Measurements from ENCODE around the gene PDZD2.
A peak's percentile ranks its signal among the peaks of the same experiment; 100 is the strongest.
"Not testable (repeated sequence)": the region's sequence is repeated elsewhere in the genome, so short reads cannot be mapped to it uniquely, and the experiment has no call there.

PDZD2 gene

DNA sequence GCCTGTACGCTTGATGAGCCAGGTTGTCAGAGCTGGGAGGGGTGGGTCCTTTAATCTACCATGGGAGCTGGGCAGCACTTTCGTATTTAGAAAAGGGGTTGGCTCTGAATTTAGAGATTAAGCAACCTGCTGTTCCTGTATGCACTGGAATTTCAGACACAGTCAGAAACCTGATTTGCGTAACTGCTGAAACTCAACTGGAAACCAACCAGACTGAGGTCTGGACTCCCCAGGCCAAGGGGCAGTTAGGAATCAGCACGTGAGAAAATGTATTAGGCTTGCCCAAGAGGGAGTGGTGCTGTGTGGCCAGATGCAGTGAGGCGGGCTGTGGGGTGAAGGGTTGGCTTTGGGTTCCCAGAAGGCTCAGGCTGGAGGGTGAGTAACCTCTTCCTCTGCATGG lies 300.2 kb downstream of the PDZD2 start:
- no peak for DNase-seq

DNA sequence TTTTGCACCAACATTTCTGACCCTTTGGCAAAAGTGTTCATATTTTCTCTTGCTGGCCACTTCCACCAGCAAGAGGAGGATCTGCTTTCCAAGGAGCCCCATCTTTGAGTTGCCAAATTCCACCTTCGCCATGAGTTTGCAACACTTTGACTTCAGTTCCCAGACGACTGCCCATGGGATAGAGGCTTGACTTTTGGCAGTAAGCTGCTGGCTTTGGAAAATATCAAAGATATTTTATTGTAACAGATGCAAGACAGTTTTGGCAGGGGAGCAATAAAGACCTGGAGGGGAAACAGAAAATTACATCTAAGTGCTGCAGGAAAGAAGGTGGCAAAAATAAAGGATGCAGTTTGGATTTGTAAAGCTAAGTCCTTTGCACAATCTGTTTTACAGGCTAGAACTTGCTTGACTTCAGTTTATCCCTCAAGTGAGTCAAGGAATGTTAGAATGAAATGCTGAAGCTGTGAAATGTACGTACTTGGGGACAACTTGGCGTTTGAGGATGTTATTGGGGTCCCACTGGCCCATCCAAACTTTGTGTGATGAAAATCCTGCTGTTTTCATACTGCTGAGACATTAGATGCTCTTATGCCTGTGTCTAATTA lies 302.3 kb downstream of the PDZD2 start:
- no peak for DNase-seq

DNA sequence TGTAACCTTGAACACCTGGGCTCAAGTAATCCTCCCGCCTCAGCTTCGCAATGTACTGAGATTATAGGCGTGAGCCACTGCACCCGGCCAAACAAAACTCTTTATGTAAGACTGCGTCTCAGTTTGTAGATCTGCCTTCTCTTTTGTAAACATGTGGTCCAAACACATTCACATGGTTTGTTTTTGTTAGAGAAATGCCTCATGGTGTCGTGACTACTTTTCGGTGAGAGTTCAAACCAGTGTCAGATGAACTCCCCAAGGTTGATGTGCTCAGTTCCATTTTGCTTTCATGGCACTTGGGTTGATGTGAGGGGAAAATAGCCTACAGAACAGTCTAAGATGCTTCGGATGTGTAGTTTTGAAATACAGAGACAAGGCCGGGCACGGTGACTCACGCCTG lies 303.6 kb downstream of the PDZD2 start:
- no peak for DNase-seq

DNA sequence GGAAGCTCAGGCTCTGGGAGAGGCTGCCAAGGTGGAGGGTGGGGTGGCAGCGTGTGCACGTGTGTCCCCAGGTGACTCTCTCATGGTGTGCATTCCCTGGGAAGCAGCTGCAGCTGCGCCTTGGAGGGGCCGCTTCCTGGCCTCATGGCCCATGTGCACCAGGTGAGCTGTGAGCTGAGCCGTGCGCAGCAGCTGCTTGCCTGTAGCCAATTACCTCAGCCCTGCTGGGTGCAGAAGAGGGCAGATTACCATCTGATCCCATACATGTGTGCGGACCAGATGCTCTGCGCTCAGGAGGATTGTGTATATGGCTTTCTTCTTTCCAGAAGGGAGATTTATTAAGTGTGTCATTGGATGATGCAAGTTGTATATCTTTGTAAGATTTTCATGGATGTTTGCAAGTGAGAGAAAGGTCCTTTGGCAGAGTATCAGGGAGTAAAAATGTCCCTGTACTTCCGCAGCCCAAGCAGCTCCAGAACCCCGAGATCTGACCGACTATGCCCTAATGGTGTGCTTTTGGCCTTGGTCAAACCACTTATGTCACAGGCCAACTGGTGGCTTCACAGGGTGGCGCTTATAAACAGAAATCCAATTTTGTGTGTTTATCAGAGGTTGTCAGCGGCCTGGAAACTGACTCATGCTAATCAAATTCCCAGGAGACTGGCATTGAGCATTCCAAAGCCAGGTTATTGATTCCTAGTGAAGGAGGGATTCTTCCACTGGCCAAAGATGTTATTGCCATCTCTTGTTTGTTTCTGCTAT lies 305.9 kb downstream of the PDZD2 start:
- peak; percentile 10 for DNase-seq

DNA sequence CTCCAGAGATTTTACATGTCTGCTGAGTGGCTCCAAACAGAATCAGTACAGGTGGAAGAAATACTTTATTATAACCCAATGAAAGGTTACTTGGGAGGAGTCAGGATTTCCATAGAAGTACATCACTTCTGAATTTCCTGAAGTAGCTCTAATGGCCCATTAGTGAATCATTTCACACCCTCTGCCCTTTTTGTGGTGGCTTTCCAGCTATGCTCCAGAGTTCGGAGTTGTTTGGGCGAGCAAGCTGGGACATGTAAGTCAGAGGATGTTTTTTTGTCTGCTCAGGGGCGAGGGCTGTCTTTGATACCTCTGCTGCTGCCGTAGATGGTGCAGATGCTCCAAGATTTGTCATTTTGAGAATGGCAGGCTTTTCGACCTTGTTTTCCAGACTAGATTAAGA lies 309.1 kb downstream of the PDZD2 start:
- no peak for DNase-seq

DNA sequence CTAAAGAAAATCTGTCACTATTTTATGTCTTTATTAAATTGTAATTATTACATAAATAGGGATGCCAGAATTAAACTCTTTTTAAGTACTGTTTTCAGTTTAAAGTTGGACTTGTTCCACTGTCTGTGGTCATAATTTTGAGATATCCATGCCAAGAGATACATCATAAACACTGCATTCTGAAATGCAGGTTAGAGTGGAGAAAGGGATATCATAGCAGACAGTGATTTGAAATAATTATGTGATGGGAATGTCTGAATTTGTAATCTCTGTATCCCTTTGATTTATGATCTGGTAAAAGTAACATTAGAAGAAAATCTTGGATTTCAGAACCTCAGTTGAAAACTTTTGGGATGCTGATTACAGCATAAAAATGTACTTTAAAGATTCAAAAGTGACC lies 313.1 kb downstream of the PDZD2 start:
- peak; percentile 45 for DNase-seq

DNA sequence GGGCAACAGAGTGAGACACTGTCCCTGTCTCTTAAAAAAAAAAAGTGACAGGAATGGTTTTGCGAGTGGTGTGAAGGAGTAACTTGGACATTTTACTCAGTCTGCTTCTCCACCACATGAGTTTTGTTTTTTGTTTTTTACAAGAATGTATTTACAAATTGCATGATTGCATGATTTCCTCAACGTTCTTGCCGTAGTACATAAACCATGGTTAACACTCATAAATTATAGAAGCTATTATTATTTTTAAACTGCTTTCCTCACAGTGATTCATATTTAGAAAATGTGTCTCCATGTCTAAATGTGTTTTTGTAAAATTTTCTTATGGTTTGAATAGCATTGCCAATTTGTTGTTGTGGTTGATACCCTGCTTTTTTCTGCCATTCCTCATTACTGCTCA lies 315.2 kb downstream of the PDZD2 start:
- DNase-seq, result peak; percentile 20

DNA sequence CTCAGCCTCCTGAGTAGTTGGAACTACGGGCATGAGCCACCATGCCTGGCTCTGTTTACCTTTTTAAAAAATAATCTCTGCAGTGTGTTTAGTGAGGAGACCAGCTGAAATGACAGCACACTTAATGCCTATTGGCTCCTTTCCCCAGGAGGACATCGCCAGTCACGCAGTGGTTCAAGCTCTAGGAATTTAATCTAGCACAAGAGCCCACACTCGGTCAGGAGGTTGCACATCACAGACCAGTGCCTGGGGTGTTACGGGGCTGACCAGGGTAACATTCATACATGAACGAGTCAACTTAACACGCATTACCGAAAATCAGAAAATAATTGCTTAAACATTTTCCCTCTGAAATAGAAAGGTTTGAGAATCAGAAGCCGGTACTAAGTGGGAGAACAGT lies 318.2 kb downstream of the PDZD2 start:
- no peak for DNase-seq

DNA sequence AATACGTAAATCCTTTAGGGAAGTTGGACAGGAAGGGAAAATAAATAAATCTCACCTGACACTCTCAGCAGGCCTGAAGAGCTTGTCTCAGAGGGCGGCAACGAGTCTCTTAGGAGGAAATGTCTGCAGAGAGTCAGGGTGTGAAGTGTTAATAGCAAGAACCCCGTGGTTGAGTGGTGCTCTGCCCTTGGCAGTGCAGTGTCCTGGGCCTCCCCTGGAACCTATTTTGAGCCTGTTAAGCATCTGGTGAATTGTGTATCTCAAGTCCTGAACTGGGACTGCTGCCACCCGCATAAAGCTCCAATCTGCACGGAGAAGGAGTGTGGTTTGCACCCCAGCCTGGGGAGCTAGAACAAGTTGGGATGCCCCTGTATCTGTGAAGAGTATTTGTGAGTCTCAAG lies 323.4 kb downstream of the PDZD2 start:
- no peak for DNase-seq

DNA sequence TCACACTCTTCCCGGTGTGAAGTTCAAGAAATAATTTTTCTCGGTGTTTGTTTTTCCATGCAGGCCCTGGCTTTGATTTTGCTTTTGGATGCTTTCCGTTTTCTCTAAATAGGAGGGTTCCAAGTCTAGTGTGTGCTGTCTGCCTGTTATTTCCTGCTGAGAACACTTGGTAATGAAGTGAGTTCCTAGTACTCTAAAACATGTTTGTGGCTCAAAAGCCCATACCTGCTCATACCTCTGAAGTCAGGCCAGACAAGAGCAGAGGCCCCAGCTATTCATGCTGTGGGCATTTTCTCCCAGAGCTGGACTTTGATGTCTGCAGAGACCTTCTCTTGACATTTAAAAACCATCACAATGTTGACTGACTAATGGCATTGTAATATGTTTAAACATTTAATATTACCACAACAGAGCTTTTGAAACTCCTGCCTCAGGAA lies 324.0 kb downstream of the PDZD2 start:
- DNase-seq, result peak; percentile 10

DNA sequence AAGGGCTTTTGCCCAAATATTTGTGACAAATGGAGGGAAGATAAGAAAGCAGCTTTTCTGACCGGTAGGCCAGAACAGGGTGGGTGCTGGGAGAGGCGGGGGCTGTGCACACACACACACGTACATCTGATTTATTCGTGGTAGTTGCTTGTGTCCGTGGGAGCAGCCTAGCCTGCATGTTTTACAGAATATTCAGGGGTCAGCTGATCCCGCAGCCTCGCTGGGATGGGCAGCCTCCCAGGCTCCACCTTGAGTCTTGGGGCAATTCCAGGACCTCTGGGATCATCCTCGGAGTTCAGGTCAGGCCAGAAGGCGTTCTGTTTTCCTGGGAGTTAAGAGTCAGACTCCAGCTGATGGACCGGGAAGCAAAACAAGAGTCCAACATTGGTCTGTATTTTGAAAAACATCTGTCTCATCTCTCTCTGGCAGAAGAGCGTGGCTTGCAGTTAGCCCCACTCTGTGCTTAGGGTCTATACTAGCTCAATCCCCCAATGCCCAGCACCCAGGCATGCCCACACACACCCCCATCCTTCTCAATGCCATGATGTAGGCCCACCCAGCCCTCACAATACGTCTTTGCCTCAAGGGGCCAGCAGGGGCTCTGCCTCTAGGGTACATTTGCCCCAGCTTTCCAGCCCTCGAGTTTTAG lies 324.6 kb downstream of the PDZD2 start:
- no peak for DNase-seq

DNA sequence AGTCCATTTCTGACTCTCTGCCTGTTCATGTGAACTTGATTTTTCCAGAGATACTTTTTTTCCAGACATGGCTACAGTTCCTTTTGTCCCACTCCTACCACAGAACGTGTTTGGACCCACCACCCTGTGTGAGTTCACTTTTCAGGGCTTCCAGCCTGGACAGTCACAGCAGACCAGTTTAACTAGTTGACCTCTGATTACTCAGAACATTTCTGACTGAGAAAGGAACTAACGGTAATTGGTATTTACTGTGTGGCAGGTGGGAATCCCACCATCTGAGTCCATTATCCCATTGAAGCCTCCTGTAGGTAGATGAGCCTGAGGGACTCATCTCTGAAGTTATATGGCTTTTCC lies 325.1 kb downstream of the PDZD2 start:
- no peak for DNase-seq

DNA sequence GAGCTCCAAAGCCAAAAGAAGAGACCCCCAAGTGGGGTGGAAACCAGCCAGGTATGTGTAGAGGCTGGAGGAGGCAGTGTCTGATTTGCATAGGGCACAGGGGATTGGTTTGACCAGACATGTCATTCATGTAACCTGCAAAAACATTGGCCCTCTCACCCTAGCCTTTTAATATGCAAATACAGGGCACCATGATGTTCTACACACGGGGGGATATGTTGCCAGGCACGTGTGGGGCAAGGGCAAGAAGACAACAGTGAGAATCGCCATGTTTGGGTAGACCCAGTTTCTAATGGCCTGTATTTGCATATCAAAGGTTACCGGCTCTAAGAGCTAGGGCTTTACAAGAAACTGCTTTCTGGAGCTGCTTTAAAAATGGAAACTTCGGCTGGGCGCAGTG lies 326.3 kb downstream of the PDZD2 start:
- DNase-seq, result no peak

DNA sequence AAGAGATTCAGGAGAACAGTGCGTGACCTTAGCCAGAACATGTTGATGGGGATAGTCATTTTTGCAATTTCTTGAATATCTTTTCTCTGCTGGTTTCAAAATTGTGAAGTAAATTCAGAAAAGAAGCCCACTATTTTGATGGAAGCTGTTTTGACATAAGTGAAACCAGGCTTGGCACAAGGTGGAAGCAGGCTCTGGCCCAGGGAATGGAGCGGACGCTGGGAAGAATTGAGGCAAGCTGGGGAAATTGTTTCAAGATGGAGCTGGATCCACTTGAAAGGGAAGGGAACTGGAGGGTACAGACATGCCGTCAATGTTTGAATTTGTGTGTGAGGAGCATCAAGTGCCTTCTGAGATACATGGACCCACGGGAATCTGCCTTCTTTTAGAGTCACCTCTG lies 328.0 kb downstream of the PDZD2 start:
- no peak for DNase-seq

DNA sequence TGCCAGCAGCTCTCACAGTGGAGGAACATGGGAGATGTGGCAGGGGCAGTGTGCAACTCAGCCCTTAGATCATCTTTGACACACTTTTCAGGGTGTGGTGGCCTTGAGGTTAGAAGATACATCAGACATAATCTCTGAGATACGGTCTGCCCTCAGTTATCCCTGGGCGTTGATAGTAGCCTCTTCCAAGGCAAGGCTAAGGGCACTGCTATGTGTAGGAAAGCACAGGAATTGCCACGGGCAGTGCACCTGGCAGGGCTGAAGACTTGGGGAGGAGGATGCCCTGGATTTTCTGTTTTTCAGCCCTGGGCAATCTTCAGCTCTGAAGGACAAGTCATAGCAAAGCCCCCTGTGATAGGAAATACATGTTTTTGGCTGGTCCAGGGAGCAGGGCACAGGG lies 328.5 kb downstream of the PDZD2 start:
- DNase-seq, result no peak

DNA sequence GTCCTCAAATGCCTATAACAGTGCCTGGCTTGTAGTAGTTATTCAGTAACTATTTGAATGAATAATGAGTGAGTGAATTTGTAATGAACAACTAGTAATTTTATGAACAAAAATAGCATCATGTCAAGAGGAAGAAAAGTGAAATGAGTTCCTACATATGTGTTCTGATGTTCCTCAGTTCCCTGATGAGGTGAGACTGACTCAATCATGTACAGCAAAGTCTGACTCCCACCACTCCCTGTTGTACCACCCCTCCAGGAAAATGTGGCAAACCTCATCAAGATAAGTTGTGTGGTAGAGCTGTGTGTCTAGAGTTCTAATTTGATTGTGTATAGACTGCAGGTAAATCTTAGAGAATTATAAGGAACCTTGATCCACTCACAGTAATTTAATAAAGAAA lies 333.6 kb downstream of the PDZD2 start:
- no peak for DNase-seq

DNA sequence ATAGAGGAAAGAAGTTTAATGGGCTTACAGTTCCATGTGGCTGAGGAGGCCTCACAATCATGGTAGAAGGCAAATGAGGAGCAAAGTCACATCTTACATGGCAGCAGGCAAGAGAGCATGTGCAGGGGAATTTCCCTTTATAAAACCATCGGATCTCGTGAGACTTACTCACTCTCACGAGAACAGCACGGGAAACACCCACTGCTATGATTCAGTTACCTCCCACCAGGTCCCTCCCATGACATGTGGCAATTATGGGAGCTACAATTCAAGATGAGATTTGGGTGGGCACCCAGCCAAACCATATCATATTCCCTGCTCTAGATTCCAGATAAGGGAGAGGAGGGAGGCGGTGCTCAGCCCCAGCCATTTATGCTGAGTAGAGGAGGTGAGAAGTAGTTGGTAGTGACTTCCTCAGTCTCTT lies 336.3 kb downstream of the PDZD2 start:
- DNase-seq, result not testable (repeated sequence)

DNA sequence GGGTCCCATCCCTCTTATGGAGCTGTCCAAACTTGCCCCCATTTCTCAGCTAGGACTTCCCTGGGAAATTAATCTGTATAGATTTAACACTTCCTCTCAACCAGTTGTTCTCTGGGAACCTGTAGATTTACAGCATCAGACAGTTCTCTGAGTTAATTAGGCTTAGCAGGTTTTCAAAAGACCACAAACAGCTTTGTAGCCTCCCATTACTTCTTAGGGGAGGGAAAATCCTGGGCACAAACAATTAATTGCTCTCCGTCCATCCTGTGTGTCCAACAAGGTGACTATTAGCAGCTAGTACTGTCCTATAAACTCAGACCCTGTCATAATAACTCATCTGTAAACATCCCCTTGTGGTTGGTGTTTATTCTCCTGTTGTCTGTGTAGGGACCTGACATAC lies 337.2 kb downstream of the PDZD2 start:
- DNase-seq, result no peak

DNA sequence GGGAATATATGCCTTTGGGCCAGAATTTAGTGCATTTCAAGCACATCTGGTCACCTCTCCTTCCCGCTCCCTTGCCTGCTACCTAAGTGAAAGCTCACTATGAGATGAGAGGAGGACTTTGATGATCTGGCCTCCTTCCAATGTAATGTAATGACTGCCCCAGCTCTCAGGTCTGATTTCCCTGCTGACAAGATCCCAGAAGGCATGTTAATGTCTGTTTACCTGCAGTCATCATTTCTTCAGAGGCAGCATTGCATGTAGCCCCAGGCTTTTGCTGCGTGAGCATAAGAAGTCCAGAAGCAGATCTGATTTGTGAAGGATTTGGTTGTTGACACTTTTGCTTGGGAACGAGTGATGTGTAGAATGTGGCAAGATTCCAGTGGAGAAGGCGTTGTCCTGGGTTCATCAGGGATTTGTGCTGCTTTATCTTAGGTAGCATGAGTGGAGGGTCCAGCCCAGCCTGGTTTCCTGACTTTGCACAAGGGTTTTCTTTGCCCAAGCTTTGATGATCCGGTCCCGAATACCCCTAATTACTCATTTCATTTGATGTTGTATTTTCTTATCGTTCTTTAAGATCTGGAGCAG lies 342.5 kb downstream of the PDZD2 start:
- DNase-seq, result no peak

DNA sequence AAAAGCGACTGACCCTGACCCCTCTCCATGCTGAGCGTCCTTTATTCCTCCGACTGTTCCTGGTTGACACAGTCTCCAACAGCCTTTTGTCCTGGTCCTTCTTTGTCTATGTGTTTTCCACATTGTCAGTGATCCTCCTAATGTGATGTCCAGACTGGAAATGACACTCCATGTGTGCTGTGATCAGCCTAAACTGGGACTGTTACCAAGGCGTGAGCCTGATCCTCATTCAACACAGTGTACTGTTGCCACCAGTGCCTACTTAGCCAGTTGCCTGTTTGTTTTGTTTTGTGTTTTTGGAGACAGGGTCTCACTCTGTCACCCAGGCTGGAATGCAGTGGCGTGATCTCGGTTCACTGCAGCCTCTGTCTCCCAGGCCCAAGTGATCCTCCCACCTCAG lies 343.1 kb downstream of the PDZD2 start:
- no peak for DNase-seq

DNA sequence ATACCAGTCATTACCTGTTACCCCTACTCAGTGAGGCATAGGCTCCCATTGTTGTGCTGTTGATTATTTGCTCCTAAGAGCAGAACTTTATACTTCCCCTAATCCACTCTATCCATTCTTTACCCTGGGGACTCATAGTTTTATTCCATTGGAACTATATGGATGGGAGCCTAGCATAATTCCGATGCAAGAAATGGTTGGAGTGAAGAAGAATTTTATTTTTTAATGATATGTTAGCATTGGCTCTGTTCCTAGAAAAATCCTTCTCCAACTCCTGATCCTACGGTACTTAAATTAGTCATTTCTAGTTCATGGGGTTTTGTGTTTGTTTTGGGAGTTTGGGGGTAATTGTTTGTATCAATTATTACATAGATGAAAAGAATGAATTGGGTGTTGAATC lies 343.7 kb downstream of the PDZD2 start:
- peak; percentile 50 for DNase-seq

DNA sequence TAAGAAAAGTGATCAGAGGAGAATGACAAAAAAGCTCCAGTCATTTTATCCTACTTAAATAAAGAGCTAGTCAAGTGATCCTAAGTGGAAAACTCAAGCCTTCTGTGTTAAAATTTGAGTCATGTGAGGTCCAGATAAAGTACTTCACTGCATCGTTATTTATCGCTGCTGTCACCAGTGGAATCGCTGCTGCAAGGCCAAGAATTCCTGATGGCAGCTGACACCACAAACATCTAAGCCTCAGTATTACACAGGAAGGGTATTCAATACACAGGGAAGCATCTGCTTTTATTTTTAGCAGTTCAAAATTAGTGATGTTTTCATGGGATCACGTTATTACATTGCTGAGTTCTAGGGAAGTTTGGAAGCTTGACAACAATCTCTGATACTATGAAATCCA lies 344.9 kb downstream of the PDZD2 start:
- peak; percentile 94 for DNase-seq

DNA sequence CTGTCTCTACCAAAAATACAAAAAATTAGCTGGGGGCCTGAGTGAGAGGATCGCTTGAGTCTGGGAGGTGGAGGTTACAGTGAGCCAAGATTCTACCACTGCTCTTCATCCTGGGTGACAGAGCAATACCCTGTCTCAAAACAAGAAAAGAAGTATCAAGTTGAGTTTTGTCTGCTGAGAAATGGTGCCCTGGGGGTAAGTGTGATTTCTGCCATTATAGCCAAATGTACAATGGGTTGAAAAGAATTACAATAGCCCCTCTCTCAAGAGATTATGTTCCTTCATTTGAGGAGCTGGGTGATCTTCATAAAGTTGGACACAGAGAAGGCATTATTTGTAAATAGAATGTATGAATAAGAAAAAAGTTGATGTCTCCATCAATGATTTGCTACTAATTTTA lies 345.8 kb downstream of the PDZD2 start:
- DNase-seq, result no peak

DNA sequence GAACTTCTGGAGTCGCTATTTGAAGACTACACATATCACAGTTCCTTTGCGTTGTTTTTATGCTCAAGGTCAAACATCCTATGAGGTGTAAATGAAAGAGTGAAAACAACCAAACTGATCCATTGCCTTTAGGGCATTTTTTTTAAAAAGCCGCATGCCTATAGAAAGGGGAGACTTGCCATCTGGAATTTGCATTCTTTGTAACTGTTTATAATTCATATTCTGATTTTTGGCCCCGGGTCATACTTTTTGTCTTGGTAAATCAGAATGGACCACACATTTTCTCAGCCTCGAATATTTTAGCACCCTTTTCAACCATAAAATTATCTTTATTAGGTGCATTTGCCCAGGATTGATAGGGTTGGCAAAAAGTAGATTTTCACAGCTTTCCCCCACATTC lies 347.2 kb downstream of the PDZD2 start:
- no peak for DNase-seq

All from fibroblast of skin of right quadriceps (primary cell).